ENCODE measurements around the gene MRC2.

Gene MRC2

DNA sequence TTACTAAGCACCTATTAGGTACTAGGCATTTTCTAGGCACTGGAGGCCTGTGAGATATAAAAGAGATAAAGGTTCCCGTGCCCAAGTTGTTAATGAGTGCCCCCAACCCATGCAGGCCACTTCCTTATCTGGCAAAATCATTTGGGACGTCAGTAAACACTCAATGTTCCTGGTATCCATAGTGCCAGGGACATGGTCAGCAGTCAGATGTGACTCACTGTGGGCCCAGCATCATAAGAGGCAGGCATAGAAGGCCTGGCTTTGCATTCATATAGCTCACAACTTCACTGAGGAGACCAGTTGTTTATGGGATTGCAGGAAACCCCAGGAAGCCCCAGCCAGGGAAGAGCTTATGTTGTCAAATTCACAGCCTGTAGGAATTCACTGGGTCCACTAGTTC is 81.1 kb downstream of the MRC2 start:
- TF ChIP-seq CTCF (IDR thresholded peaks at IDR 0.05; ENCODE audit: insufficient read depth, low read length) (no peak), POLR2AphosphoS5 (IDR thresholded peaks at IDR 0.05; ENCODE audit: low read depth) (no peak), GABPA (IDR thresholded peaks at IDR 0.05; ENCODE audit: low read depth) (no peak)
- no peak overlapping the region for H3K4me3 ChIP-seq (replicated peaks; ENCODE audit: insufficient read depth, low read length)
- H3K27me3 ChIP-seq (ENCODE audit: insufficient read depth, poor library complexity, severe bottlenecking) = peaks cover 6% of the 10 kb centered on the region
- H3K27ac ChIP-seq (replicated peaks) = no peak overlapping the region
- DNase-seq (ENCODE audit: low read depth in 1 of 2, low spot score in 1 of 2) = no peak

DNA sequence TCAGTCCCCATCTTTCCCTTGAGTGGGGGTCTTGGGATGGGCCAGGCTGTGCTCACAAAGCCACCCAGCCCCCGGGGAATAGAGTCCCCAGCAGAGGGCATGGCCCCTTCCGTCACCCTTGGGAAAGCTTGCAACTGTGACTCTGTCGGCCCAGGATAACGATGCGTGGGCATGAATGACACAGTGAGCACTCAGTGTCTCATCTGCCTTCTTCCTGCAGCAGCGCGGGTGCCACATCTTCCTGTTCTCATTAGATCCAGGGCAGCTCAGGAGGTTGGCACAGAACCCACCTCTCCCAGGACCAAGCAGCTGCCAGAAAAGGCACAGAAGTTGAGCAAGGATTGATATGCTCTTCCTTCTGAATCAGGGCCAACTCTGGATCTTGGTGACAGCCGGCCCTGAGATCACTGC is 84.7 kb downstream of the MRC2 start:
- DNase-seq (ENCODE audit: low read depth in 1 of 2, low spot score in 1 of 2) = no peak
- no peak overlapping the region for H3K27ac ChIP-seq (replicated peaks)
- TF ChIP-seq GABPA (IDR thresholded peaks at IDR 0.05; ENCODE audit: low read depth) (no peak), CTCF (IDR thresholded peaks at IDR 0.05; ENCODE audit: insufficient read depth, low read length) (no peak), POLR2AphosphoS5 (IDR thresholded peaks at IDR 0.05; ENCODE audit: low read depth) (no peak), SPI1 (IDR thresholded peaks at IDR 0.05; ENCODE audit: borderline replicate concordance, low read depth) (no peak)
- TF ChIP-seq, protein P1, sequence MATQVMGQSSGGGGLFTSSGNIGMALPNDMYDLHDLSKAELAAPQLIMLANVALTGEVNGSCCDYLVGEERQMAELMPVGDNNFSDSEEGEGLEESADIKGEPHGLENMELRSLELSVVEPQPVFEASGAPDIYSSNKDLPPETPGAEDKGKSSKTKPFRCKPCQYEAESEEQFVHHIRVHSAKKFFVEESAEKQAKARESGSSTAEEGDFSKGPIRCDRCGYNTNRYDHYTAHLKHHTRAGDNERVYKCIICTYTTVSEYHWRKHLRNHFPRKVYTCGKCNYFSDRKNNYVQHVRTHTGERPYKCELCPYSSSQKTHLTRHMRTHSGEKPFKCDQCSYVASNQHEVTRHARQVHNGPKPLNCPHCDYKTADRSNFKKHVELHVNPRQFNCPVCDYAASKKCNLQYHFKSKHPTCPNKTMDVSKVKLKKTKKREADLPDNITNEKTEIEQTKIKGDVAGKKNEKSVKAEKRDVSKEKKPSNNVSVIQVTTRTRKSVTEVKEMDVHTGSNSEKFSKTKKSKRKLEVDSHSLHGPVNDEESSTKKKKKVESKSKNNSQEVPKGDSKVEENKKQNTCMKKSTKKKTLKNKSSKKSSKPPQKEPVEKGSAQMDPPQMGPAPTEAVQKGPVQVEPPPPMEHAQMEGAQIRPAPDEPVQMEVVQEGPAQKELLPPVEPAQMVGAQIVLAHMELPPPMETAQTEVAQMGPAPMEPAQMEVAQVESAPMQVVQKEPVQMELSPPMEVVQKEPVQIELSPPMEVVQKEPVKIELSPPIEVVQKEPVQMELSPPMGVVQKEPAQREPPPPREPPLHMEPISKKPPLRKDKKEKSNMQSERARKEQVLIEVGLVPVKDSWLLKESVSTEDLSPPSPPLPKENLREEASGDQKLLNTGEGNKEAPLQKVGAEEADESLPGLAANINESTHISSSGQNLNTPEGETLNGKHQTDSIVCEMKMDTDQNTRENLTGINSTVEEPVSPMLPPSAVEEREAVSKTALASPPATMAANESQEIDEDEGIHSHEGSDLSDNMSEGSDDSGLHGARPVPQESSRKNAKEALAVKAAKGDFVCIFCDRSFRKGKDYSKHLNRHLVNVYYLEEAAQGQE (IDR thresholded peaks at IDR 0.05; ENCODE audit: insufficient replicate concordance, low read depth) = no peak
- no peak overlapping the region for H3K4me3 ChIP-seq (replicated peaks; ENCODE audit: insufficient read depth, low read length)
- H3K27me3 ChIP-seq (ENCODE audit: insufficient read depth, poor library complexity, severe bottlenecking) = no peaks in the 10 kb centered on the region

DNA sequence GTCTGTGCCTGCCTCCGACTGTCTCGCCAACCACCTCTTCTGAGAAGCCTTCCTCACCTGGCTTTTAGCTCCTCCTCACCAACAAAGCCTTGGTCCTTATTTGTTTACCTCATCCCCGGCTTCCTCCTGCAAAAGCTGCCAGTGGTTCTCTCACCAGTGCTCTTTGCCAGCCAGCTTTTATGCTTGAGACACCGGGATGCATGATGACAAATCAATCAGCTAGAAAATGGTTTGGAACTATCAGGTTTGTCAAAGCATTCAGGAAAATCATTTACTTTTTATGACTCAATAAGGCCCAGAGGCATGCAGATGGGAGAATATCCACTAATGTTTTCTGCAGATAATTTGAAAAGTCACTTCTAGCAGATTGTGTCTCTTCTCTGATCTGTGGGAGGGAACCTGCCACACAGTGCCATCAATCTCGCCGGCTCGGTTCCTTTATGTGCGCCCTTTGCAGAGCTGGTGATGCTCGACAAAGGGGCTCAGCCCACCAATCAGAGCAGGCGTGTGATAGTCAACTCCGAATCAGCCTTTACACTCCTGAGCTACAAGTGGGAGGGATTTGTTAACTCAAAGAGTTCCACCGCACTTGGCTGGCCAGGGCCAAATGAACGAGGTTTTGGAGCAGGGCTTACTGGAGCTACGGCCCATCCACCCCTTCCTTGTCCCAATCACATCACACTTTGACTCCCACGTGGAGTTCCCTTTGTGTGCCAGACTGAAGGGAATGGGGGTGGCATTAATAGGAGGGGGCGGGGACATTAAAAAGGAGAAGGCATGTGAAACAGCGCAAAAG is 85.8 kb downstream of the MRC2 start:
- DNase-seq (ENCODE audit: low read depth in 1 of 2, low spot score in 1 of 2) = no peak
- Histone ChIP-seq H3K4me3 (replicated peaks; ENCODE audit: insufficient read depth, low read length) (no peak overlapping the region), H3K27ac (replicated peaks) (no peak overlapping the region), H3K27me3 (ENCODE audit: insufficient read depth, poor library complexity, severe bottlenecking) (no peaks in the 10 kb centered on the region)
- no peak for TF ChIP-seq POLR2AphosphoS5 (IDR thresholded peaks at IDR 0.05; ENCODE audit: low read depth)

DNA sequence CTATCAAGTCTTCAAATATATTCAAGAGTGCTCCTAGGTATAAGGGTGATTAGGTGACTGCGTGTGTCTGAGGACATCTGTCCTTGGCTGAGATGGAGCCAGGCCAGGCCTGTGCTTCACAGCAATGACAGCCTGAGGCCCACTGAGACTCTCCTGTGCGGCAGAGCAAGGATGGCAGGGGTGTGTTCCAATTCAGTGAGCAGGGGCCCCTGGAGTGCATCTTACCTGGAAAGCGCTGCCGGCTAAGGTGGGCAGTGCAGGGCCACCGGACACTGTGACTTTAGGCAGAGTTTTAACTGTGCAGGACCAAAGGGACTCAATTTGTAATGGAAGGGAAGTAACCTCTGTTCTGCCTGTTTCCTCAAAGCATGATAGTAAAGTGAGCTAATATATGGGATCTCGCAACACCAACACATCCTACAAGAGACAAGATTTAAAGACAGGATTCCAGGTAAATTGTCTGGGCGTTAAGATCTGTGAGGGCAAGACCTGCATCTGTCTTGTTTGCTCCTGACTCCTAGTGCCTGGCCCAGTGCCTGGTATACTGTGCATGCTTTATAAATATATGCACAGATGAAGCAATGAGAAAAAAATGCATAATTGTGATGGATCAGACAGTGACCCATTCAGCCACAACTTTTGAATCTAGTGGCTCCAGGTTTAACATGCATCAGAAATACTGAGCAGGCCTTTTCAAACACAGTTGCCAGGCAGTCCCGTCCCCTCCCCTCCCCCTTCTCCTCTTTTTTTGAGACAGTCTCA is 86.7 kb downstream of the MRC2 start:
- H3K4me3 ChIP-seq (replicated peaks; ENCODE audit: insufficient read depth, low read length) = no peak overlapping the region
- H3K27me3 ChIP-seq (ENCODE audit: insufficient read depth, poor library complexity, severe bottlenecking) = no peaks in the 10 kb centered on the region
- no peak overlapping the region for H3K27ac ChIP-seq (replicated peaks)
- TF ChIP-seq GABPA (IDR thresholded peaks at IDR 0.05; ENCODE audit: low read depth) = no peak
- TF ChIP-seq POLR2AphosphoS5 (IDR thresholded peaks at IDR 0.05; ENCODE audit: low read depth) = no peak
- no peak for TF ChIP-seq SPI1 (IDR thresholded peaks at IDR 0.05; ENCODE audit: borderline replicate concordance, low read depth)
- no peak for DNase-seq (ENCODE audit: low read depth in 1 of 2, low spot score in 1 of 2)

- DNase-seq (ENCODE audit: low read depth in 1 of 2, low spot score in 1 of 2) = no peak
- Histone ChIP-seq H3K4me3 (replicated peaks; ENCODE audit: insufficient read depth, low read length) (no peak overlapping the region), H3K27me3 (ENCODE audit: insufficient read depth, poor library complexity, severe bottlenecking) (no peaks in the 10 kb centered on the region), H3K27ac (replicated peaks) (no peak overlapping the region)
- TF ChIP-seq, protein P1 (IDR thresholded peaks at IDR 0.05; ENCODE audit: insufficient replicate concordance, low read depth) = no peak
- TF ChIP-seq CTCF (IDR thresholded peaks at IDR 0.05; ENCODE audit: insufficient read depth, low read length) (no peak), GABPA (IDR thresholded peaks at IDR 0.05; ENCODE audit: low read depth) (no peak), POLR2AphosphoS5 (IDR thresholded peaks at IDR 0.05; ENCODE audit: low read depth) (no peak), SPI1 (IDR thresholded peaks at IDR 0.05; ENCODE audit: borderline replicate concordance, low read depth) (no peak)
These were observed 88.5 kb downstream of the MRC2 start for GRCh38 chr17:62715882-62716390.

Data from HL-60 (cell line).